GM23338 (cell line): ENCODE measurements around the gene ZNF121. TPM values are rescaled to one million over a fixed set of nuclear protein-coding genes. Genes with fewer than 3 reads are reported as not detected.

ENCODE experiments used
- polyA plus RNA-seq: library from polyadenylated mRNA; unstranded; fragments of >200 nt; fragmentation: Nextera tagmentation; extraction: Ambion mirVana; gene quantifications from 2 replicates; pipeline ENCODE4 v1.2.1, GENCODE V29; 2016
- total RNA-seq: library from RNA; depleted of rRNA; stranded (reverse); fragments of >200 nt; shearing (Covaris generic); gene quantifications from 2 replicates; pipeline ENCODE4 v1.2.3, GENCODE V29; 2014; rRNA removed

Gene ZNF121
- total and polyA plus RNA-seq, 2 experiments from 2014 or later, result 50.8 to 252 TPM

Other genes with a start within 250 kb of the ZNF121 start
- 5.0 and 7.1 TPM in 2 replicates for gene ZNF177, start 221.5 kb downstream of the ZNF121 start, total RNA-seq
- gene ZNF177, start 221.5 kb downstream of the ZNF121 start, polyA plus RNA-seq, result 5.6 and 5.8 TPM in 2 replicates
- gene ZNF266, start 148.9 kb downstream of the ZNF121 start, total RNA-seq, result 12.0 and 13.9 TPM in 2 replicates
- gene ZNF266, start 148.9 kb downstream of the ZNF121 start, polyA plus RNA-seq, result 11.0 and 12.7 TPM in 2 replicates
- gene ZNF560, start 85.9 kb downstream of the ZNF121 start, total RNA-seq, result 0.14 and 0.31 TPM in 2 replicates
- gene ZNF560, start 85.9 kb downstream of the ZNF121 start, polyA plus RNA-seq, result not detected in 2 replicates
- 20.0 and 22.7 TPM in 2 replicates for gene ZNF426, start 45.9 kb downstream of the ZNF121 start, total RNA-seq
- gene ZNF426, start 45.9 kb downstream of the ZNF121 start, polyA plus RNA-seq, result 10.5 and 11.0 TPM in 2 replicates
- 69.9 and 71.1 TPM in 2 replicates for gene ZNF561, start 36.7 kb upstream of the ZNF121 start, total RNA-seq
- gene ZNF561, start 36.7 kb upstream of the ZNF121 start, polyA plus RNA-seq, result 20.5 and 22.7 TPM in 2 replicates
- gene ZNF562, start 90.6 kb upstream of the ZNF121 start, total RNA-seq, result 48.3 and 68.8 TPM in 2 replicates
- gene ZNF562, start 90.6 kb upstream of the ZNF121 start, polyA plus RNA-seq, result 11.2 and 15.6 TPM in 2 replicates
- 4.2 and 14.8 TPM in 2 replicates for gene ZNF846, start 184.2 kb upstream of the ZNF121 start, total RNA-seq
- gene ZNF846, start 184.2 kb upstream of the ZNF121 start, polyA plus RNA-seq, result 6.0 and 7.6 TPM in 2 replicates
- gene FBXL12, start 234.6 kb upstream of the ZNF121 start, total RNA-seq, result 25.4 and 32.8 TPM in 2 replicates
- 23.5 and 24.1 TPM in 2 replicates for gene FBXL12, start 234.6 kb upstream of the ZNF121 start, polyA plus RNA-seq
- 304 and 484 TPM in 2 replicates for gene UBL5, start 243.4 kb upstream of the ZNF121 start, total RNA-seq
- 1,371 and 1,518 TPM in 2 replicates for gene UBL5, start 243.4 kb upstream of the ZNF121 start, polyA plus RNA-seq